ENCODE results near the gene KAT2B. TPM values are rescaled to one million over a fixed set of nuclear protein-coding genes. Genes with fewer than 3 reads are reported as not detected.

Gene KAT2B
- total and polyA plus RNA-seq, 2 of the 8 experiments (the other 6 are each of a cell fraction or from before 2014, with no cell fraction given): 0.24 to 0.91 TPM

- TF ChIP-seq, protein P1, sequence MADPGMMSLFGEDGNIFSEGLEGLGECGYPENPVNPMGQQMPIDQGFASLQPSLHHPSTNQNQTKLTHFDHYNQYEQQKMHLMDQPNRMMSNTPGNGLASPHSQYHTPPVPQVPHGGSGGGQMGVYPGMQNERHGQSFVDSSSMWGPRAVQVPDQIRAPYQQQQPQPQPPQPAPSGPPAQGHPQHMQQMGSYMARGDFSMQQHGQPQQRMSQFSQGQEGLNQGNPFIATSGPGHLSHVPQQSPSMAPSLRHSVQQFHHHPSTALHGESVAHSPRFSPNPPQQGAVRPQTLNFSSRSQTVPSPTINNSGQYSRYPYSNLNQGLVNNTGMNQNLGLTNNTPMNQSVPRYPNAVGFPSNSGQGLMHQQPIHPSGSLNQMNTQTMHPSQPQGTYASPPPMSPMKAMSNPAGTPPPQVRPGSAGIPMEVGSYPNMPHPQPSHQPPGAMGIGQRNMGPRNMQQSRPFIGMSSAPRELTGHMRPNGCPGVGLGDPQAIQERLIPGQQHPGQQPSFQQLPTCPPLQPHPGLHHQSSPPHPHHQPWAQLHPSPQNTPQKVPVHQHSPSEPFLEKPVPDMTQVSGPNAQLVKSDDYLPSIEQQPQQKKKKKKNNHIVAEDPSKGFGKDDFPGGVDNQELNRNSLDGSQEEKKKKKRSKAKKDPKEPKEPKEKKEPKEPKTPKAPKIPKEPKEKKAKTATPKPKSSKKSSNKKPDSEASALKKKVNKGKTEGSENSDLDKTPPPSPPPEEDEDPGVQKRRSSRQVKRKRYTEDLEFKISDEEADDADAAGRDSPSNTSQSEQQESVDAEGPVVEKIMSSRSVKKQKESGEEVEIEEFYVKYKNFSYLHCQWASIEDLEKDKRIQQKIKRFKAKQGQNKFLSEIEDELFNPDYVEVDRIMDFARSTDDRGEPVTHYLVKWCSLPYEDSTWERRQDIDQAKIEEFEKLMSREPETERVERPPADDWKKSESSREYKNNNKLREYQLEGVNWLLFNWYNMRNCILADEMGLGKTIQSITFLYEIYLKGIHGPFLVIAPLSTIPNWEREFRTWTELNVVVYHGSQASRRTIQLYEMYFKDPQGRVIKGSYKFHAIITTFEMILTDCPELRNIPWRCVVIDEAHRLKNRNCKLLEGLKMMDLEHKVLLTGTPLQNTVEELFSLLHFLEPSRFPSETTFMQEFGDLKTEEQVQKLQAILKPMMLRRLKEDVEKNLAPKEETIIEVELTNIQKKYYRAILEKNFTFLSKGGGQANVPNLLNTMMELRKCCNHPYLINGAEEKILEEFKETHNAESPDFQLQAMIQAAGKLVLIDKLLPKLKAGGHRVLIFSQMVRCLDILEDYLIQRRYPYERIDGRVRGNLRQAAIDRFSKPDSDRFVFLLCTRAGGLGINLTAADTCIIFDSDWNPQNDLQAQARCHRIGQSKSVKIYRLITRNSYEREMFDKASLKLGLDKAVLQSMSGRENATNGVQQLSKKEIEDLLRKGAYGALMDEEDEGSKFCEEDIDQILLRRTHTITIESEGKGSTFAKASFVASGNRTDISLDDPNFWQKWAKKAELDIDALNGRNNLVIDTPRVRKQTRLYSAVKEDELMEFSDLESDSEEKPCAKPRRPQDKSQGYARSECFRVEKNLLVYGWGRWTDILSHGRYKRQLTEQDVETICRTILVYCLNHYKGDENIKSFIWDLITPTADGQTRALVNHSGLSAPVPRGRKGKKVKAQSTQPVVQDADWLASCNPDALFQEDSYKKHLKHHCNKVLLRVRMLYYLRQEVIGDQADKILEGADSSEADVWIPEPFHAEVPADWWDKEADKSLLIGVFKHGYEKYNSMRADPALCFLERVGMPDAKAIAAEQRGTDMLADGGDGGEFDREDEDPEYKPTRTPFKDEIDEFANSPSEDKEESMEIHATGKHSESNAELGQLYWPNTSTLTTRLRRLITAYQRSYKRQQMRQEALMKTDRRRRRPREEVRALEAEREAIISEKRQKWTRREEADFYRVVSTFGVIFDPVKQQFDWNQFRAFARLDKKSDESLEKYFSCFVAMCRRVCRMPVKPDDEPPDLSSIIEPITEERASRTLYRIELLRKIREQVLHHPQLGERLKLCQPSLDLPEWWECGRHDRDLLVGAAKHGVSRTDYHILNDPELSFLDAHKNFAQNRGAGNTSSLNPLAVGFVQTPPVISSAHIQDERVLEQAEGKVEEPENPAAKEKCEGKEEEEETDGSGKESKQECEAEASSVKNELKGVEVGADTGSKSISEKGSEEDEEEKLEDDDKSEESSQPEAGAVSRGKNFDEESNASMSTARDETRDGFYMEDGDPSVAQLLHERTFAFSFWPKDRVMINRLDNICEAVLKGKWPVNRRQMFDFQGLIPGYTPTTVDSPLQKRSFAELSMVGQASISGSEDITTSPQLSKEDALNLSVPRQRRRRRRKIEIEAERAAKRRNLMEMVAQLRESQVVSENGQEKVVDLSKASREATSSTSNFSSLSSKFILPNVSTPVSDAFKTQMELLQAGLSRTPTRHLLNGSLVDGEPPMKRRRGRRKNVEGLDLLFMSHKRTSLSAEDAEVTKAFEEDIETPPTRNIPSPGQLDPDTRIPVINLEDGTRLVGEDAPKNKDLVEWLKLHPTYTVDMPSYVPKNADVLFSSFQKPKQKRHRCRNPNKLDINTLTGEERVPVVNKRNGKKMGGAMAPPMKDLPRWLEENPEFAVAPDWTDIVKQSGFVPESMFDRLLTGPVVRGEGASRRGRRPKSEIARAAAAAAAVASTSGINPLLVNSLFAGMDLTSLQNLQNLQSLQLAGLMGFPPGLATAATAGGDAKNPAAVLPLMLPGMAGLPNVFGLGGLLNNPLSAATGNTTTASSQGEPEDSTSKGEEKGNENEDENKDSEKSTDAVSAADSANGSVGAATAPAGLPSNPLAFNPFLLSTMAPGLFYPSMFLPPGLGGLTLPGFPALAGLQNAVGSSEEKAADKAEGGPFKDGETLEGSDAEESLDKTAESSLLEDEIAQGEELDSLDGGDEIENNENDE (IDR thresholded peaks at IDR 0.05; ENCODE audit: insufficient replicate concordance, low read length): no peak
- TF ChIP-seq CHD2 (IDR thresholded peaks at IDR 0.05; ENCODE audit: low read length): no peak
- TF ChIP-seq BRCA1 (IDR thresholded peaks at IDR 0.05; ENCODE audit: low read depth, low read length): no peak
- TF ChIP-seq CEBPB (IDR thresholded peaks at IDR 0.05; ENCODE audit: low read depth, low read length): no peak
- TF ChIP-seq JUND (IDR thresholded peaks at IDR 0.05; ENCODE audit: low read length): no peak
- no peak for TF ChIP-seq RXRA (IDR thresholded peaks at IDR 0.05; ENCODE audit: insufficient read depth, low read depth, low read length)
- no peak for TF ChIP-seq CTCF (IDR thresholded peaks at IDR 0.05; ENCODE audit: control extremely low read depth in 1 of 3, insufficient read depth in 1 of 3, low read depth in 1 of 3, low read length in 3 of 3)
Measured at GRCh38 chr3:20022954-20023622, 17.2 kb upstream of the KAT2B start (continued).
